HepG2 (cell line): ENCODE results near the gene ARL5A. TPM values are rescaled to one million over a fixed set of nuclear protein-coding genes. Genes with fewer than 3 reads are reported as not detected.

Source experiments
- ERF ChIP-seq: IDR thresholded peaks from 2 replicates; pipeline ENCODE4 v1.6.1; 2018; ENCODE audit warnings: missing biosample characterization, missing genetic modification reagents
- KDM5B ChIP-seq: sonication (generic); formaldehyde crosslinking; IDR thresholded peaks from 2 replicates; pipeline ENCODE4 v1.4.0; 2020; ENCODE audit warnings: missing genetic modification reagents, mild to moderate bottlenecking, borderline replicate concordance
- MED8 ChIP-seq: sonication (generic); formaldehyde crosslinking; IDR thresholded peaks from 2 replicates; pipeline ENCODE4 v1.8.1; 2023; ENCODE audit warnings: mild to moderate bottlenecking, missing genetic modification reagents; ENCODE audit not compliant: insufficient replicate concordance
- MIER2 ChIP-seq: IDR thresholded peaks from 2 replicates; pipeline ENCODE4 v1.6.1; 2016; ENCODE audit warnings: missing biosample characterization, missing genetic modification reagents
- REL ChIP-seq: sonication (generic); formaldehyde crosslinking; conservative IDR thresholded peaks from 2 replicates; pipeline ENCODE4 v1.8.0; 2022; ENCODE audit warnings: mild to moderate bottlenecking, missing genetic modification reagents, moderate library complexity
- SATB2 ChIP-seq: sonication (generic); formaldehyde crosslinking; IDR thresholded peaks from 2 replicates; pipeline ENCODE4 v1.5.0; 2020; ENCODE audit warnings: missing genetic modification reagents
- TFDP1 ChIP-seq: IDR thresholded peaks from 2 replicates; pipeline ENCODE4 v1.6.1; 2016; ENCODE audit warnings: missing compliant biosample characterization, missing genetic modification reagents, borderline replicate concordance
- TP53 ChIP-seq: sonication (generic); formaldehyde crosslinking; conservative IDR thresholded peaks from 2 replicates; pipeline ENCODE4 v1.4.0; 2020; ENCODE audit warnings: missing genetic modification reagents
- ZBTB4 ChIP-seq: sonication (generic); formaldehyde crosslinking; IDR thresholded peaks from 2 replicates; pipeline ENCODE4 v1.4.0; 2020; ENCODE audit warnings: missing genetic modification reagents, mild to moderate bottlenecking, borderline replicate concordance
- ZFP37 ChIP-seq: sonication (generic); formaldehyde crosslinking; IDR thresholded peaks from 2 replicates; pipeline ENCODE4 v1.4.0; 2020; ENCODE audit warnings: missing genetic modification reagents, borderline replicate concordance
- ZFYVE20 ChIP-seq: sonication (generic); formaldehyde crosslinking; IDR thresholded peaks from 2 replicates; pipeline ENCODE4 v1.8.0; 2023; ENCODE audit warnings: low read depth, mild to moderate bottlenecking, moderate library complexity, missing genetic modification reagents, borderline replicate concordance
- ZMAT3 ChIP-seq: sonication (generic); formaldehyde crosslinking; conservative IDR thresholded peaks from 2 replicates; pipeline ENCODE4 v1.7.0; 2021; ENCODE audit warnings: missing genetic modification reagents
- ZNF180 ChIP-seq: sonication (generic); formaldehyde crosslinking; IDR thresholded peaks from 2 replicates; pipeline ENCODE4 v1.4.0; 2020; ENCODE audit warnings: low read depth, missing genetic modification reagents, borderline replicate concordance
- ZNF274 ChIP-seq: sonication (generic); formaldehyde crosslinking; IDR thresholded peaks from 2 replicates; pipeline ENCODE4 v1.5.1; 2020; ENCODE audit warnings: mild to moderate bottlenecking, missing genetic modification reagents
- ZNF350 ChIP-seq: sonication (generic); formaldehyde crosslinking; IDR thresholded peaks from 2 replicates; pipeline ENCODE4 v1.4.0; 2020; ENCODE audit warnings: mild to moderate bottlenecking, low read depth, missing genetic modification reagents, borderline replicate concordance
- ZNF451 ChIP-seq: sonication (generic); formaldehyde crosslinking; IDR thresholded peaks from 2 replicates; pipeline ENCODE4 v1.5.0; 2020; ENCODE audit warnings: mild to moderate bottlenecking, missing genetic modification reagents
- ZNF556 ChIP-seq: sonication (generic); formaldehyde crosslinking; IDR thresholded peaks from 2 replicates; pipeline ENCODE4 v1.4.0; 2020; ENCODE audit warnings: mild to moderate bottlenecking, missing genetic modification reagents, borderline replicate concordance
- ZNF557 ChIP-seq: sonication (generic); formaldehyde crosslinking; IDR thresholded peaks from 2 replicates; pipeline ENCODE4 v1.4.0; 2020; ENCODE audit warnings: missing genetic modification reagents
- ZNF567 ChIP-seq: sonication (generic); formaldehyde crosslinking; IDR thresholded peaks from 2 replicates; pipeline ENCODE4 v1.8.1; 2023; ENCODE audit warnings: mild to moderate bottlenecking, missing genetic modification reagents, borderline replicate concordance
- ZNF703 ChIP-seq: sonication (generic); formaldehyde crosslinking; IDR thresholded peaks from 2 replicates; pipeline ENCODE4 v1.5.1; 2020; ENCODE audit warnings: missing genetic modification reagents, mild to moderate bottlenecking, moderate library complexity, borderline replicate concordance
- ZNF704 ChIP-seq: sonication (generic); formaldehyde crosslinking; IDR thresholded peaks from 2 replicates; pipeline ENCODE4 v1.8.1; 2023; ENCODE audit warnings: mild to moderate bottlenecking, inconsistent platforms, moderate library complexity, missing genetic modification reagents, borderline replicate concordance
- ZNF775 ChIP-seq: sonication (generic); formaldehyde crosslinking; IDR thresholded peaks from 2 replicates; pipeline ENCODE4 v1.4.0; 2020; ENCODE audit warnings: missing genetic modification reagents, mild to moderate bottlenecking, moderate library complexity, borderline replicate concordance
- ZNF776 ChIP-seq: sonication (generic); formaldehyde crosslinking; IDR thresholded peaks from 2 replicates; pipeline ENCODE4 v1.4.0; 2020; ENCODE audit warnings: mild to moderate bottlenecking, missing genetic modification reagents
- ZNF816 ChIP-seq: sonication (generic); formaldehyde crosslinking; IDR thresholded peaks from 2 replicates; pipeline ENCODE4 v1.8.0; 2022; ENCODE audit warnings: missing genetic modification reagents, mild to moderate bottlenecking, borderline replicate concordance
- ZSCAN21 ChIP-seq: sonication (generic); formaldehyde crosslinking; IDR thresholded peaks from 2 replicates; pipeline ENCODE4 v1.8.0; 2022; ENCODE audit warnings: mild to moderate bottlenecking, missing genetic modification reagents, moderate library complexity, borderline replicate concordance
- polyA plus RNA-seq, 8 experiments: library from polyadenylated mRNA; depleted of rRNA in 3 of 8; stranded (reverse) in 7 of 8; unstranded in 1 of 8; fragments of >200 nt; fragmentation: Illumina TruSeq in 4 of 8; extraction: Trizol in 4 of 8; gene quantifications; 2 replicates each; pipeline versions ENCODE4 v1.2.1 to v1.2.3, GENCODE V29; 2011 to 2016; ENCODE audit warnings: low read depth in 4 of 8, missing spikeins in 1 of 8, mixed read lengths in 1 of 8; ENCODE audit not compliant: insufficient read depth in 1 of 8
- total RNA-seq, 5 experiments: library from RNA; depleted of rRNA; stranded (reverse); fragments of >200 nt; fragmentation: Illumina TruSeq; extraction: Trizol; gene quantifications; 2 replicates each; pipeline ENCODE4 v1.2.3, GENCODE V29; 2016; ENCODE audit warnings: low read depth in 1 of 5

Gene ARL5A
- total and polyA plus RNA-seq, 2 of the 13 experiments (the other 11 are each of a cell fraction or from before 2014, with no cell fraction given): 47.5 to 149 TPM

- TF ChIP-seq ZNF704 (CRISPR knock-in tag): no peak
- 0 out of 2 replicates have a peak, but pooled peaks have one; percentile 46 for TF ChIP-seq ZNF350
- no peak for TF ChIP-seq ZNF775 (CRISPR knock-in tag)
- TF ChIP-seq TFDP1: peak; percentile 34; the same call in 1 of the 2 replicates
- TF ChIP-seq ZNF180 (CRISPR knock-in tag): no peak
- no peak for TF ChIP-seq MED8 (CRISPR knock-in tag)
- TF ChIP-seq ERF (CRISPR knock-in tag): peak; percentile 87
- TF ChIP-seq SATB2 (CRISPR knock-in tag): no peak
- TF ChIP-seq ZNF567 (CRISPR knock-in tag): peak; percentile 99; the same call in 1 of the 2 replicates
- no peak for TF ChIP-seq TP53
- peak; percentile 72; the same call in 1 of the 2 replicates for TF ChIP-seq ZNF274 (CRISPR knock-in tag)
- 0 out of 2 replicates have a peak, but pooled peaks have one; percentile 76 for TF ChIP-seq ZBTB4 (CRISPR knock-in tag)
- TF ChIP-seq KDM5B: peak; percentile 76; the same call in 1 of the 2 replicates
- no peak for TF ChIP-seq REL (CRISPR knock-in tag)
- TF ChIP-seq ZFYVE20 (CRISPR knock-in tag): no peak
- TF ChIP-seq ZNF776 (CRISPR knock-in tag): no peak
- peak; percentile 91; the same call in 1 of the 2 replicates for TF ChIP-seq ZFP37 (CRISPR knock-in tag)
- no peak; the same call in 1 of the 2 replicates for TF ChIP-seq ZNF816
- 0 out of 2 replicates have a peak, but pooled peaks have one; percentile 51 for TF ChIP-seq MIER2 (CRISPR knock-in tag)
- TF ChIP-seq ZNF451 (CRISPR knock-in tag): no peak
- TF ChIP-seq ZSCAN21 (CRISPR knock-in tag): peak; percentile 82; the same call in 1 of the 2 replicates
- TF ChIP-seq ZNF703 (CRISPR knock-in tag): no peak
- TF ChIP-seq ZMAT3 (CRISPR knock-in tag): peak; percentile 64; the same call in 1 of the 2 replicates
- peak; percentile 76; the same call in 1 of the 2 replicates for TF ChIP-seq ZNF556 (CRISPR knock-in tag)
- peak; percentile 74; the same call in 1 of the 2 replicates for TF ChIP-seq ZNF557
These were observed 68.0 kb downstream of the ARL5A start (continued) for GRCh38 chr2:151760139-151760650.
